GM12875 (cell line): Measurements from ENCODE around the gene CNGB1.

Experiments used
- H3K4me3 ChIP-seq: one replicate; pipeline ENCODE4 v1.5.1; 2011; ENCODE audit warnings: low read depth, low read length, control low read depth
- TF ChIP-seq, protein P1 (sequence below): IDR thresholded peaks from 2 replicates; pipeline ENCODE4 v1.5.1; 2011; ENCODE audit warnings: low read depth, mild to moderate bottlenecking, control low read depth, inconsistent platforms, low read length, moderate library complexity, borderline replicate concordance; ENCODE audit not compliant: insufficient read depth

Gene CNGB1

GRCh38 chr16:57970970-57971369 is at the start of gene CNGB1:
CNGB1 (minus strand) TSS chr16:57971128; CDS start chr16:57967286, 3,842 bp downstream.
- H3K4me3 ChIP-seq = no peak within 1 kb of the TSS
- TF ChIP-seq, protein P1, sequence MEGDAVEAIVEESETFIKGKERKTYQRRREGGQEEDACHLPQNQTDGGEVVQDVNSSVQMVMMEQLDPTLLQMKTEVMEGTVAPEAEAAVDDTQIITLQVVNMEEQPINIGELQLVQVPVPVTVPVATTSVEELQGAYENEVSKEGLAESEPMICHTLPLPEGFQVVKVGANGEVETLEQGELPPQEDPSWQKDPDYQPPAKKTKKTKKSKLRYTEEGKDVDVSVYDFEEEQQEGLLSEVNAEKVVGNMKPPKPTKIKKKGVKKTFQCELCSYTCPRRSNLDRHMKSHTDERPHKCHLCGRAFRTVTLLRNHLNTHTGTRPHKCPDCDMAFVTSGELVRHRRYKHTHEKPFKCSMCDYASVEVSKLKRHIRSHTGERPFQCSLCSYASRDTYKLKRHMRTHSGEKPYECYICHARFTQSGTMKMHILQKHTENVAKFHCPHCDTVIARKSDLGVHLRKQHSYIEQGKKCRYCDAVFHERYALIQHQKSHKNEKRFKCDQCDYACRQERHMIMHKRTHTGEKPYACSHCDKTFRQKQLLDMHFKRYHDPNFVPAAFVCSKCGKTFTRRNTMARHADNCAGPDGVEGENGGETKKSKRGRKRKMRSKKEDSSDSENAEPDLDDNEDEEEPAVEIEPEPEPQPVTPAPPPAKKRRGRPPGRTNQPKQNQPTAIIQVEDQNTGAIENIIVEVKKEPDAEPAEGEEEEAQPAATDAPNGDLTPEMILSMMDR = no peak

DNA sequence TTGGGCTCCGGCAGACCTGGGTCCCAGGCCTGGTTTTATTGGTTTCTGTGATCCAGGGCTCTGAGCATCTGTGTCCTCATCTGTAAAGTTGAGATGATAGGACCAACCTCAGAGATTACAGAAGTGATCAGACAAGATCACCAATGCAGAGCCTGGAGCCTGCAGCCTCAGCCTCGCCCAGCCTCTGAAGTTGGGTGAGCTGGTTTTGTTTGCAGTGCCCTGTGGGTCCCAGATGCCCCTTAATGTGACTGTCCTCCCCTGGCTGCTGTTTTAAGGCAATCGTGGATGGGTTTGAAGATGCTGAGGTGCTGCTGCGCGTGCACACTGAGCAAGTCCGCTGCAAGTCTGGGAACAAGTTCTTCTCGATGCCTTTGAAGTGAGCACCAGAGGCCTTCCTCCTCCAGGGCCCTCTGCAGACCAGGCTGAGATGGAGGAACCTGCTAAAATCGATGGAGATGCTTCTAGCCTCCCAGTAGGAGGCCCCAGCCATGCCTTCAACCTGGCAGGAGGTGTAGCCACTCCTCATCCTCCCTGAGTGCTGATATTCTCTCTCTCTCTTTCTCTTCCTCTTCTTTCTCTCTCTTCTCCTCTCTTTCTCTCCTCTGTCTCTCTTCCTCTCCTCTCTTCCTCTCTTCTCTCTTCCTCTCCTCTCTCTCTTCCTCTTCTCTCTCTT is 49.1 kb upstream of the CNGB1 start:
- TF ChIP-seq, protein P1 = no peak
- H3K4me3 ChIP-seq = no peak overlapping the region

- TF ChIP-seq, protein P1 = no peak
- no peak overlapping the region for H3K4me3 ChIP-seq
These were observed 47.9 kb upstream of the CNGB1 start for GRCh38 chr16:58018803-58019202.

DNA sequence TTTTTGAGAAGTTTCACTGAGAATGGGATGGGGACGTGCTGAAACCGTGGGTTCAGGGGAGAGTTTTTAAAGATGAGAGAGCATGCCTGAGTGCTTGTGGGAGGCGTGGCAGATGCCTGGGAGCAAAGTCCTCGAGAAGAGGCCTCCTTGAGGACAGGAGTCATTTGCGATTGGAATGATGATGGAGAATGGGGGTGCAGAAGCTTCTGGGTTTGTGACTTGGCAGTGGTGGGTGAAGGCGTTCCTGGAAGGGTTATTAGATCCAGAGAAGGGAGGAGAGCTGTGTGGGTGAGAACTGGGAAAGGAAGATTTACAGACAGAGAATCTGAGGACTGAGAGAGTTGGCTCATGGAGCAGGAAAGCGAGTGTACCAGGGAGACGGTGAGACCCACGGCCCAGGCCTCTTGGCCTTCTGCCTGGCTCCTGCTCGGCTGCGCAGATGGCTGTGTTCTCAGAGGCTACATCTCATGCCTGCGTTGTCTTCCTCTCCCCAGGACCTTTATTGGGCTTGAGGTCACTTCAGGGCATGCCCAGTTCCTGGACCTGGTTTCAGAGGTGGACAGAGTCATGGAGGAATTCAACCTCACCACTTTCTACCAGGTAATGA is 46.0 kb upstream of the CNGB1 start:
- H3K4me3 ChIP-seq = no peak overlapping the region
- TF ChIP-seq, protein P1 = no peak

DNA sequence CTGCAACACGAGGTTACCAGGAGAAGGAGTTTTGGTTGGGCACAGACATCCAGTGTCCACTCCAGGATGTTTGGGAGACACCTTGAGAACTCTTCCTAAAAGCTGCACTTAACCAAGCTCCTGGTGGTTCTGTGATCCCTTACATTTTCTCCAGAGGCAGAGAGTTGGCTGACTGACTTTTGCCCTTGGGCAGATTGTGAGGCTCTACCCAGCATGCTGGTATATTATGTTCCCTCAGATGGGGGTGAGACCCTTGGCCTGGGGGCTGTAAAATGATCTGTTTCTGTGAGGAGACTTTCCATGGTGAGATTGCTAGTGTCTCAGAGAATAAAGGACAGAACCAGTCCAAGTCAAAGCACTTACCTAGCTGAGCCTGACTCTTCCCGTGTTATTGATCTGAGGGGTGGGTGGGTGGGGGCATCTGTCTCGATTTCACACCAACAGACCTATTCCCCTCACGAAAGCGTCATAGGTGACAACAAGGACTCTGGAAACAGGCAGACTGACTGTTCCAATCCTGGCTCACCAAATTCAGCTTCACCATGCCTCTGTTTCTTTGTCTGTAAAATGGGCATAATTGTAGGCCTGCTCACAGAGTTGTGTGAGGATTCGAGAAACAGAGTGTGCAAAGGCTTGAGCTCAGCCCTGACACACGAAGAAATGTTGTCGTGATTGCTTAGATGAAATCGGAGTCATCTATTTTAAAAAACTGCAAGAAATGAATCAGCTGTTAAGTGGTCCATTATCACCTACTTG is 42.5 kb upstream of the CNGB1 start:
- no peak overlapping the region for H3K4me3 ChIP-seq
- TF ChIP-seq, protein P1 = no peak

- TF ChIP-seq, protein P1 = no peak
- H3K4me3 ChIP-seq = no peak overlapping the region
These were observed 41.6 kb upstream of the CNGB1 start for GRCh38 chr16:58012481-58012880.
